K562 (cell line): ENCODE data around the gene MRPL40. TPM values are rescaled to one million over a fixed set of nuclear protein-coding genes. Genes with fewer than 3 reads are reported as not detected.
A peak's percentile ranks its signal among the peaks of the same experiment; 100 is the strongest.

Source experiments
- HEY1 ChIP-seq: fragments of 250-450 bp; sonication (Bioruptor Pico); IDR thresholded peaks from 2 replicates; pipeline ENCODE4 v1.5.0; 2020; ENCODE audit warnings: mild to moderate bottlenecking, moderate library complexity, borderline replicate concordance
- JUN ChIP-seq, 2 experiments: sonication (generic) in 1 of 2; formaldehyde crosslinking in 1 of 2; IDR thresholded peaks; 2 replicates each; pipeline versions ENCODE4 v1.6.1 to v1.8.0; 2012 to 2022; ENCODE audit warnings: borderline replicate concordance in 2 of 2, mild to moderate bottlenecking in 2 of 2, improper control_type of control experiment in 1 of 2, low read depth in 1 of 2, low read length in 1 of 2, missing genetic modification reagents in 1 of 2
- MCM5 ChIP-seq: fragments of 450-650 bp; IDR thresholded peaks from 2 replicates; pipeline ENCODE4 v1.6.1; 2016; ENCODE audit warnings: low read depth
- MTF1 ChIP-seq: fragments of 250-450 bp; sonication (Bioruptor Pico); IDR thresholded peaks from 2 replicates; pipeline ENCODE4 v1.9.0; 2021; ENCODE audit warnings: moderate library complexity, mild to moderate bottlenecking, inconsistent platforms, borderline replicate concordance
- RFX1 ChIP-seq: fragments of 450-650 bp; IDR thresholded peaks from 2 replicates; pipeline ENCODE4 v1.6.1; 2016; ENCODE audit warnings: mild to moderate bottlenecking, moderate library complexity
- SMARCB1 ChIP-seq: IDR thresholded peaks from 2 replicates; pipeline ENCODE4 v1.6.1; 2011; ENCODE audit warnings: improper control_type of control experiment, low read depth; ENCODE audit not compliant: insufficient read length
- SNRNP70 ChIP-seq: fragments of 200-400 bp; formaldehyde crosslinking; optimal IDR thresholded peaks from 2 replicates; pipeline ENCODE3; 2017; ENCODE audit warnings: low read depth, low read length
- SUPT5H ChIP-seq: fragments of 450-650 bp; IDR thresholded peaks from 2 replicates; pipeline ENCODE4 v1.6.1; 2016
- TEAD4 ChIP-seq, 2 experiments: sonication (generic) in 1 of 2; formaldehyde crosslinking in 1 of 2; IDR thresholded peaks; 2 replicates each; pipeline versions ENCODE4 v1.6.1 to v1.8.0; 2012 to 2022; ENCODE audit warnings: borderline replicate concordance in 1 of 2, inconsistent platforms in 1 of 2, low read length in 1 of 2, mild to moderate bottlenecking in 1 of 2, missing genetic modification reagents in 1 of 2
- ZFP1 ChIP-seq: fragments of 450-650 bp; formaldehyde crosslinking; IDR thresholded peaks from 2 replicates; pipeline ENCODE4 v1.4.0; 2020; ENCODE audit warnings: mild to moderate bottlenecking, mixed read lengths
- ZFP36 ChIP-seq: fragments of 150-350 bp; IDR thresholded peaks from 2 replicates; pipeline ENCODE4 v1.6.1; 2018; ENCODE audit warnings: low read length, low read depth; ENCODE audit not compliant: partially characterized antibody
- ZNF561 ChIP-seq: fragments of 450-650 bp; formaldehyde crosslinking; conservative IDR thresholded peaks from 2 replicates; pipeline ENCODE4 v1.4.0; 2020; ENCODE audit warnings: mild to moderate bottlenecking, moderate library complexity
- ZNF707 ChIP-seq: fragments of 250-450 bp; sonication (Bioruptor Pico); conservative IDR thresholded peaks from 2 replicates; pipeline ENCODE4 v1.8.0; 2022; ENCODE audit warnings: inconsistent platforms, mild to moderate bottlenecking, moderate library complexity
- ZNF764 ChIP-seq: fragments of 250-450 bp; sonication (Bioruptor Pico); IDR thresholded peaks from 2 replicates; pipeline ENCODE4 v1.4.0; 2020; ENCODE audit warnings: low read depth, mild to moderate bottlenecking, moderate library complexity
- ZNF780A ChIP-seq: fragments of 250-450 bp; sonication (Bioruptor Pico); IDR thresholded peaks from 2 replicates; pipeline ENCODE4 v1.5.0; 2021; ENCODE audit warnings: mild to moderate bottlenecking
- polyA plus RNA-seq, 8 experiments: library from polyadenylated mRNA; depleted of rRNA in 4 of 8; stranded (reverse) in 5 of 8; unstranded in 3 of 8; fragments of >200 nt; fragmentation: Nextera tagmentation in 2 of 8; fragmentation: Illumina TruSeq in 1 of 8; extraction: Ambion mirVana in 2 of 8; extraction: Trizol in 1 of 8; gene quantifications; 2 replicates each; pipeline versions ENCODE4 v1.2.1 to v1.2.3, GENCODE V29; 2011 to 2014; ENCODE audit warnings: inconsistent platforms in 1 of 8, missing spikeins in 1 of 8
- total RNA-seq, 7 experiments: library from RNA; depleted of rRNA in 6 of 7; stranded (reverse); fragments of >200 nt in 6 of 7; fragmentation: Illumina TruSeq in 2 of 7; extraction: Trizol in 2 of 7; gene quantifications; 2 replicates each; pipeline versions ENCODE4 v1.2.1 to v1.2.3, GENCODE V29; 2011 to 2021; ENCODE audit warnings: low replicate concordance in 1 of 7
- TF ChIP-seq, protein P1 (sequence below): fragments of 450-650 bp; IDR thresholded peaks from 2 replicates; pipeline ENCODE4 v1.6.1; 2016; ENCODE audit warnings: missing biosample characterization, missing genetic modification characterization
- TF ChIP-seq, protein P2 (sequence below): fragments of 200-800 bp; sonication (Bioruptor generic); IDR thresholded peaks from 2 replicates; pipeline ENCODE4 v1.6.1; 2017; ENCODE audit warnings: missing genetic modification characterization, missing compliant biosample characterization
- TF ChIP-seq, protein P3 (sequence below): sonication (generic); formaldehyde crosslinking; IDR thresholded peaks from 2 replicates; pipeline ENCODE4 v1.8.1; 2022; ENCODE audit warnings: missing genetic modification reagents
- TF ChIP-seq, protein P4 (sequence below): fragments of 250-450 bp; sonication (Bioruptor Pico); IDR thresholded peaks from 2 replicates; pipeline ENCODE4 v1.8.0; 2021; ENCODE audit warnings: borderline replicate concordance, mild to moderate bottlenecking, moderate library complexity; ENCODE audit not compliant: poor library complexity, severe bottlenecking
- TF ChIP-seq, protein P5 (sequence below), 2 experiments: IDR thresholded peaks; 2 replicates each; pipeline ENCODE4 v1.6.1; 2012; ENCODE audit warnings: improper control_type of control experiment in 2 of 2, low read depth in 2 of 2, low read length in 2 of 2, borderline replicate concordance in 1 of 2

The MRPL40 gene
- total and polyA plus RNA-seq, 9 of the 15 experiments (the other 6 are each of a cell fraction or from before 2014, with no cell fraction given): 132 to 652 (median 208) TPM

DNA sequence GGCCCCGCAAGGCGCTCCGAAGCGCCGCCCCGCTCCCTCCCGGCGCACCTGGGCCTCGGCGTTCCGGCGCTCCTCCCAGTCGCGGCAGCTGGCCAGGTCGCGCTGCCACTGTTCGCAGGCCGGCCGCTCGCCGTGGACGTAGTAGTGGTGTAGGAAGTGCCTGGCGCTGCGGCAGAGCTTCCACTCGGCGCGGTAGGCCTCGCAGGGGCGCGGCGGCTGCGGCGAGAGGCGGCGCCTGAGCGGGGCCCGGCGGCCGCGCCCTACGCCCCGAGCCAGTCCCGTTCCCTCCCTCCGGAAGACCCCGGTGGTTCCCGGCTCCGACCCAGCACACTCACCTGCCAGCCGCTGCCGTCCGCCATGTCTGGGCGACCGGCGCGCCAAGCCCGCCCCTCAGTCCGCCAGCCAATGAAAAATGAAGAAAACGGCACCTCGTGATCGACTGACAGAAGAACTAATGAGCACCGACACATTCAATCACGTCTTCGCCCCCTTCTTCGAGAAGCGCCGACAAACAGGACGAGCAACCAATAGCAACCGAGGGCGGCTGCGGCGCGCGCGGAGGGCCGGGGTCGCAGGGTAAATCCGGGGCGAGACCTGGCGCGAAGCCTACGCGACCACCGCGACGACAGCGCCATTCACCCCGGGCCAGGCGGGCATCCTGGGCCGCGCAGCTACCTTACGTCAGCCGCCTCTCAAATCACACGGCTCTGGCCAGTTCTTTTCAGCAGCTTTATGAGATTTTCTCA, 15.2 kb downstream of the MRPL40 start, which contains the start of gene C22orf39 (continued):
- TF ChIP-seq, protein P1, sequence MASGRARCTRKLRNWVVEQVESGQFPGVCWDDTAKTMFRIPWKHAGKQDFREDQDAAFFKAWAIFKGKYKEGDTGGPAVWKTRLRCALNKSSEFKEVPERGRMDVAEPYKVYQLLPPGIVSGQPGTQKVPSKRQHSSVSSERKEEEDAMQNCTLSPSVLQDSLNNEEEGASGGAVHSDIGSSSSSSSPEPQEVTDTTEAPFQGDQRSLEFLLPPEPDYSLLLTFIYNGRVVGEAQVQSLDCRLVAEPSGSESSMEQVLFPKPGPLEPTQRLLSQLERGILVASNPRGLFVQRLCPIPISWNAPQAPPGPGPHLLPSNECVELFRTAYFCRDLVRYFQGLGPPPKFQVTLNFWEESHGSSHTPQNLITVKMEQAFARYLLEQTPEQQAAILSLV: no peak
- TF ChIP-seq HEY1 (CRISPR knock-in tag) (no peak), JUN (IDR thresholded peaks at IDR 0.05; ENCODE audit: borderline replicate concordance, low read depth, low read length) (no peak; the same call in none of the 2 replicates), JUN (CRISPR knock-in tag; IDR thresholded peaks at IDR 0.05; ENCODE audit: borderline replicate concordance) (no peak), MTF1 (CRISPR knock-in tag) (no peak), ZNF764 (peak; percentile 86; the same call in 1 of the 2 replicates), RFX1 (no peak), ZFP1 (no peak), ZNF707 (no peak), SUPT5H (peak; percentile 95), ZNF780A (CRISPR knock-in tag) (no peak), TEAD4 (IDR thresholded peaks at IDR 0.05; ENCODE audit: low read length) (no peak; the same call in 1 of the 2 replicates), TEAD4 (CRISPR knock-in tag; IDR thresholded peaks at IDR 0.05; ENCODE audit: borderline replicate concordance) (no peak), SMARCB1 (no peak), MCM5 (no peak), ZNF561 (no peak), SNRNP70 (no peak), ZFP36 (no peak)
- TF ChIP-seq, protein P2, sequence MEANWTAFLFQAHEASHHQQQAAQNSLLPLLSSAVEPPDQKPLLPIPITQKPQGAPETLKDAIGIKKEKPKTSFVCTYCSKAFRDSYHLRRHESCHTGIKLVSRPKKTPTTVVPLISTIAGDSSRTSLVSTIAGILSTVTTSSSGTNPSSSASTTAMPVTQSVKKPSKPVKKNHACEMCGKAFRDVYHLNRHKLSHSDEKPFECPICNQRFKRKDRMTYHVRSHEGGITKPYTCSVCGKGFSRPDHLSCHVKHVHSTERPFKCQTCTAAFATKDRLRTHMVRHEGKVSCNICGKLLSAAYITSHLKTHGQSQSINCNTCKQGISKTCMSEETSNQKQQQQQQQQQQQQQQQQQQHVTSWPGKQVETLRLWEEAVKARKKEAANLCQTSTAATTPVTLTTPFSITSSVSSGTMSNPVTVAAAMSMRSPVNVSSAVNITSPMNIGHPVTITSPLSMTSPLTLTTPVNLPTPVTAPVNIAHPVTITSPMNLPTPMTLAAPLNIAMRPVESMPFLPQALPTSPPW (CRISPR knock-in tag): peak; percentile 78
- TF ChIP-seq, protein P3, sequence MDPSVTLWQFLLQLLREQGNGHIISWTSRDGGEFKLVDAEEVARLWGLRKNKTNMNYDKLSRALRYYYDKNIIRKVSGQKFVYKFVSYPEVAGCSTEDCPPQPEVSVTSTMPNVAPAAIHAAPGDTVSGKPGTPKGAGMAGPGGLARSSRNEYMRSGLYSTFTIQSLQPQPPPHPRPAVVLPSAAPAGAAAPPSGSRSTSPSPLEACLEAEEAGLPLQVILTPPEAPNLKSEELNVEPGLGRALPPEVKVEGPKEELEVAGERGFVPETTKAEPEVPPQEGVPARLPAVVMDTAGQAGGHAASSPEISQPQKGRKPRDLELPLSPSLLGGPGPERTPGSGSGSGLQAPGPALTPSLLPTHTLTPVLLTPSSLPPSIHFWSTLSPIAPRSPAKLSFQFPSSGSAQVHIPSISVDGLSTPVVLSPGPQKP (CRISPR knock-in tag): no peak
- TF ChIP-seq, protein P4, sequence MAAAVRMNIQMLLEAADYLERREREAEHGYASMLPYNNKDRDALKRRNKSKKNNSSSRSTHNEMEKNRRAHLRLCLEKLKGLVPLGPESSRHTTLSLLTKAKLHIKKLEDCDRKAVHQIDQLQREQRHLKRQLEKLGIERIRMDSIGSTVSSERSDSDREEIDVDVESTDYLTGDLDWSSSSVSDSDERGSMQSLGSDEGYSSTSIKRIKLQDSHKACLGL: peak; percentile 72
- TF ChIP-seq, protein P5, sequence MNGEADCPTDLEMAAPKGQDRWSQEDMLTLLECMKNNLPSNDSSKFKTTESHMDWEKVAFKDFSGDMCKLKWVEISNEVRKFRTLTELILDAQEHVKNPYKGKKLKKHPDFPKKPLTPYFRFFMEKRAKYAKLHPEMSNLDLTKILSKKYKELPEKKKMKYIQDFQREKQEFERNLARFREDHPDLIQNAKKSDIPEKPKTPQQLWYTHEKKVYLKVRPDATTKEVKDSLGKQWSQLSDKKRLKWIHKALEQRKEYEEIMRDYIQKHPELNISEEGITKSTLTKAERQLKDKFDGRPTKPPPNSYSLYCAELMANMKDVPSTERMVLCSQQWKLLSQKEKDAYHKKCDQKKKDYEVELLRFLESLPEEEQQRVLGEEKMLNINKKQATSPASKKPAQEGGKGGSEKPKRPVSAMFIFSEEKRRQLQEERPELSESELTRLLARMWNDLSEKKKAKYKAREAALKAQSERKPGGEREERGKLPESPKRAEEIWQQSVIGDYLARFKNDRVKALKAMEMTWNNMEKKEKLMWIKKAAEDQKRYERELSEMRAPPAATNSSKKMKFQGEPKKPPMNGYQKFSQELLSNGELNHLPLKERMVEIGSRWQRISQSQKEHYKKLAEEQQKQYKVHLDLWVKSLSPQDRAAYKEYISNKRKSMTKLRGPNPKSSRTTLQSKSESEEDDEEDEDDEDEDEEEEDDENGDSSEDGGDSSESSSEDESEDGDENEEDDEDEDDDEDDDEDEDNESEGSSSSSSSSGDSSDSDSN (IDR thresholded peaks at IDR 0.05; ENCODE audit: borderline replicate concordance in 1 of 2, low read depth in 2 of 2, low read length in 2 of 2): no peak
